K562 (cell line): ENCODE data around the gene CIAO3. TPM values are rescaled to one million over a fixed set of nuclear protein-coding genes. Genes with fewer than 3 reads are reported as not detected.

Experiments
- HDAC1 ChIP-seq, 2 experiments: fragments of 450-650 bp; IDR thresholded peaks; 2 replicates each; pipeline ENCODE4 v1.6.1; 2016 to 2017; ENCODE audit warnings: inconsistent platforms in 1 of 2, mild to moderate bottlenecking in 1 of 2, moderate library complexity in 1 of 2
- NR2C2 ChIP-seq, 2 experiments: fragments of 200-800 bp in 1 of 2; sonication (Bioruptor generic) in 1 of 2; sonication (generic) in 1 of 2; formaldehyde crosslinking in 1 of 2; IDR thresholded peaks; 2 replicates each; pipeline versions ENCODE4 v1.6.1 to v1.8.0; 2016 to 2022; ENCODE audit warnings: mild to moderate bottlenecking in 1 of 2, missing compliant biosample characterization in 1 of 2, missing genetic modification characterization in 1 of 2, missing genetic modification reagents in 1 of 2
- PTBP1 ChIP-seq: fragments of 200-400 bp; formaldehyde crosslinking; IDR thresholded peaks from 2 replicates; pipeline ENCODE4 v1.6.1; 2017; ENCODE audit warnings: low read depth, low read length
- RBM25 ChIP-seq: fragments of 200-400 bp; formaldehyde crosslinking; IDR thresholded peaks from 2 replicates; pipeline ENCODE4 v1.6.1; 2018; ENCODE audit warnings: low read length, low read depth, moderate library complexity; ENCODE audit not compliant: severe bottlenecking
- RNF219 ChIP-seq: fragments of 250-450 bp; sonication (Bioruptor Pico); IDR thresholded peaks from 2 replicates; pipeline ENCODE4 v1.5.0; 2022; ENCODE audit warnings: mild to moderate bottlenecking
- ZBTB49 ChIP-seq: sonication (generic); formaldehyde crosslinking; IDR thresholded peaks from 2 replicates; pipeline ENCODE4 v1.8.0; 2022; ENCODE audit warnings: missing genetic modification reagents, mild to moderate bottlenecking, borderline replicate concordance
- polyA plus RNA-seq, 8 experiments: library from polyadenylated mRNA; depleted of rRNA in 4 of 8; stranded (reverse) in 5 of 8; unstranded in 3 of 8; fragments of >200 nt; fragmentation: Nextera tagmentation in 2 of 8; fragmentation: Illumina TruSeq in 1 of 8; extraction: Ambion mirVana in 2 of 8; extraction: Trizol in 1 of 8; gene quantifications; 2 replicates each; pipeline versions ENCODE4 v1.2.1 to v1.2.3, GENCODE V29; 2011 to 2014; ENCODE audit warnings: inconsistent platforms in 1 of 8, missing spikeins in 1 of 8
- total RNA-seq, 7 experiments: library from RNA; depleted of rRNA in 6 of 7; stranded (reverse); fragments of >200 nt in 6 of 7; fragmentation: Illumina TruSeq in 2 of 7; extraction: Trizol in 2 of 7; gene quantifications; 2 replicates each; pipeline versions ENCODE4 v1.2.1 to v1.2.3, GENCODE V29; 2011 to 2021; ENCODE audit warnings: low replicate concordance in 1 of 7
- TF ChIP-seq, protein P1 (sequence below), 2 experiments: IDR thresholded peaks; 2 replicates each; pipeline ENCODE4 v1.6.1; 2012; ENCODE audit warnings: improper control_type of control experiment in 2 of 2, low read depth in 2 of 2, low read length in 2 of 2, borderline replicate concordance in 1 of 2
- TF ChIP-seq, protein P2 (sequence below), 2 experiments: fragments of 450-650 bp in 1 of 2; sonication (generic) in 1 of 2; formaldehyde crosslinking in 1 of 2; IDR thresholded peaks; 2 replicates each; pipeline versions ENCODE4 v1.7.1 to v1.9.0; 2016 to 2022; ENCODE audit warnings: inconsistent platforms in 1 of 2, mild to moderate bottlenecking in 1 of 2, missing genetic modification reagents in 1 of 2

The CIAO3 gene
- total and polyA plus RNA-seq, 9 of the 15 experiments (the other 6 are each of a cell fraction or from before 2014, with no cell fraction given): 2.2 to 35.6 (median 18.7) TPM

DNA sequence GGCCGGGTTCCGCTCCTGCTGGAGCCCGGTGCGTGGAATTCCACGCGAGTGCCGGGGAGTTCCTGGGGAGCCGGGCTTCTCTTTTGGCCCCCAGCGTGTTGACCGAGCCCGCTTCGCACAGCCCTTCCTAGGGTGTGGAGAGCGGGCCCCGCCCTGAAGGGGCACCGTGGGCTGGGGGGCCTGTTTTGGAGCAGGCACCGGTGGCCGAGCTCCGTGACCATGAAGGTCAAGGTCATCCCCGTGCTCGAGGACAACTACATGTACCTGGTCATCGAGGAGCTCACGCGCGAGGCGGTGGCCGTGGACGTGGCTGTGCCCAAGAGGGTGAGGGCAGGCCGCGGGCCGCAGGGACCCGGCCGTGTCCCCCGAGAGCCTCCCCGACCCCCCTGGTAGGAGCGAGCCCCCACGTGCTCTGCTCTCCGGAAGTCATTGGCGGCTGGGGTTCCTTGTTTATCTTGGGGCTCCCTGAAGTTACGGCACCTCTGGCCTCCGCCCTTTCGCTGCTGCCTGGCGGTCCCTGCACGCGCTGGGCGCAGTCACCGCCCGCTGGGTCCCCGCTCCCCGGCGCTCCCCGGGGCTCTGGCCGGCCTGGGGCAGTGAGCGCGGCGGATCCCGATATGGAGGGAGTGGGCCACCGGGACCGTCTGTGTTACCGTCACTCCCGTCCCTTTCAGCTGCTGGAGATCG is 13.4 kb downstream of the CIAO3 start (continued):
- TF ChIP-seq RNF219 (CRISPR knock-in tag) (no peak), NR2C2 (CRISPR knock-in tag; IDR thresholded peaks at IDR 0.05) (no peak), NR2C2 (tag; IDR thresholded peaks at IDR 0.05) (peak; percentile 23; the same call in 1 of the 2 replicates), ZBTB49 (CRISPR knock-in tag) (no peak), RBM25 (no peak), PTBP1 (peak; percentile 16; the same call in 1 of the 2 replicates), HDAC1 (IDR thresholded peaks at IDR 0.05) (peak in 1 of 2 experiments; percentile 41; a peak in 2 of 4 replicates)
- TF ChIP-seq, protein P1, sequence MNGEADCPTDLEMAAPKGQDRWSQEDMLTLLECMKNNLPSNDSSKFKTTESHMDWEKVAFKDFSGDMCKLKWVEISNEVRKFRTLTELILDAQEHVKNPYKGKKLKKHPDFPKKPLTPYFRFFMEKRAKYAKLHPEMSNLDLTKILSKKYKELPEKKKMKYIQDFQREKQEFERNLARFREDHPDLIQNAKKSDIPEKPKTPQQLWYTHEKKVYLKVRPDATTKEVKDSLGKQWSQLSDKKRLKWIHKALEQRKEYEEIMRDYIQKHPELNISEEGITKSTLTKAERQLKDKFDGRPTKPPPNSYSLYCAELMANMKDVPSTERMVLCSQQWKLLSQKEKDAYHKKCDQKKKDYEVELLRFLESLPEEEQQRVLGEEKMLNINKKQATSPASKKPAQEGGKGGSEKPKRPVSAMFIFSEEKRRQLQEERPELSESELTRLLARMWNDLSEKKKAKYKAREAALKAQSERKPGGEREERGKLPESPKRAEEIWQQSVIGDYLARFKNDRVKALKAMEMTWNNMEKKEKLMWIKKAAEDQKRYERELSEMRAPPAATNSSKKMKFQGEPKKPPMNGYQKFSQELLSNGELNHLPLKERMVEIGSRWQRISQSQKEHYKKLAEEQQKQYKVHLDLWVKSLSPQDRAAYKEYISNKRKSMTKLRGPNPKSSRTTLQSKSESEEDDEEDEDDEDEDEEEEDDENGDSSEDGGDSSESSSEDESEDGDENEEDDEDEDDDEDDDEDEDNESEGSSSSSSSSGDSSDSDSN (IDR thresholded peaks at IDR 0.05; ENCODE audit: borderline replicate concordance in 1 of 2, low read depth in 2 of 2, low read length in 2 of 2): 0 out of 4 replicates have a peak, but pooled peaks have one; percentile 11 to 16
- TF ChIP-seq, protein P2, sequence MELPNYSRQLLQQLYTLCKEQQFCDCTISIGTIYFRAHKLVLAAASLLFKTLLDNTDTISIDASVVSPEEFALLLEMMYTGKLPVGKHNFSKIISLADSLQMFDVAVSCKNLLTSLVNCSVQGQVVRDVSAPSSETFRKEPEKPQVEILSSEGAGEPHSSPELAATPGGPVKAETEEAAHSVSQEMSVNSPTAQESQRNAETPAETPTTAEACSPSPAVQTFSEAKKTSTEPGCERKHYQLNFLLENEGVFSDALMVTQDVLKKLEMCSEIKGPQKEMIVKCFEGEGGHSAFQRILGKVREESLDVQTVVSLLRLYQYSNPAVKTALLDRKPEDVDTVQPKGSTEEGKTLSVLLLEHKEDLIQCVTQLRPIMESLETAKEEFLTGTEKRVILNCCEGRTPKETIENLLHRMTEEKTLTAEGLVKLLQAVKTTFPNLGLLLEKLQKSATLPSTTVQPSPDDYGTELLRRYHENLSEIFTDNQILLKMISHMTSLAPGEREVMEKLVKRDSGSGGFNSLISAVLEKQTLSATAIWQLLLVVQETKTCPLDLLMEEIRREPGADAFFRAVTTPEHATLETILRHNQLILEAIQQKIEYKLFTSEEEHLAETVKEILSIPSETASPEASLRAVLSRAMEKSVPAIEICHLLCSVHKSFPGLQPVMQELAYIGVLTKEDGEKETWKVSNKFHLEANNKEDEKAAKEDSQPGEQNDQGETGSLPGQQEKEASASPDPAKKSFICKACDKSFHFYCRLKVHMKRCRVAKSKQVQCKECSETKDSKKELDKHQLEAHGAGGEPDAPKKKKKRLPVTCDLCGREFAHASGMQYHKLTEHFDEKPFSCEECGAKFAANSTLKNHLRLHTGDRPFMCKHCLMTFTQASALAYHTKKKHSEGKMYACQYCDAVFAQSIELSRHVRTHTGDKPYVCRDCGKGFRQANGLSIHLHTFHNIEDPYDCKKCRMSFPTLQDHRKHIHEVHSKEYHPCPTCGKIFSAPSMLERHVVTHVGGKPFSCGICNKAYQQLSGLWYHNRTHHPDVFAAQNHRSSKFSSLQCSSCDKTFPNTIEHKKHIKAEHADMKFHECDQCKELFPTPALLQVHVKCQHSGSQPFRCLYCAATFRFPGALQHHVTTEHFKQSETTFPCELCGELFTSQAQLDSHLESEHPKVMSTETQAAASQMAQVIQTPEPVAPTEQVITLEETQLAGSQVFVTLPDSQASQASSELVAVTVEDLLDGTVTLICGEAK (IDR thresholded peaks at IDR 0.05): peak; percentile 48
- TF ChIP-seq, protein P2 (CRISPR knock-in tag; IDR thresholded peaks at IDR 0.05): no peak
